GM18526 (cell line): Measurements from ENCODE around the gene UBN1.

Experiments used
- POLR2A ChIP-seq: IDR thresholded peaks from 3 replicates; pipeline ENCODE4 v1.6.1; 2011; ENCODE audit not compliant: insufficient read length; ENCODE audit errors: extremely low read depth

UBN1 gene

GRCh38 chr16:4904942-4905615 is 57.8 kb downstream of the UBN1 start:
- TF ChIP-seq POLR2A: no peak

- TF ChIP-seq POLR2A: no peak
Measured at GRCh38 chr16:4908854-4909401, 61.6 kb downstream of the UBN1 start.

GRCh38 chr16:4909825-4910224 is 62.5 kb downstream of the UBN1 start:
- no peak for TF ChIP-seq POLR2A

- TF ChIP-seq POLR2A: no peak
Measured at GRCh38 chr16:4910828-4911227, 63.5 kb downstream of the UBN1 start.

- TF ChIP-seq POLR2A: no peak
Measured at GRCh38 chr16:4911970-4912386, 64.7 kb downstream of the UBN1 start.

- no peak for TF ChIP-seq POLR2A
Measured at GRCh38 chr16:4913130-4913773, 66.0 kb downstream of the UBN1 start.

GRCh38 chr16:4913774-4914525 is 66.7 kb downstream of the UBN1 start:
- no peak for TF ChIP-seq POLR2A

GRCh38 chr16:4914528-4915225 is 67.4 kb downstream of the UBN1 start:
- no peak for TF ChIP-seq POLR2A

GRCh38 chr16:4915226-4915761 is 68.0 kb downstream of the UBN1 start:
- TF ChIP-seq POLR2A: no peak

- no peak for TF ChIP-seq POLR2A
Measured at GRCh38 chr16:4917117-4917516, 69.8 kb downstream of the UBN1 start.

GRCh38 chr16:4918781-4919251 is 71.5 kb downstream of the UBN1 start:
- TF ChIP-seq POLR2A: no peak

GRCh38 chr16:4920826-4921225 is 73.5 kb downstream of the UBN1 start:
- no peak for TF ChIP-seq POLR2A

GRCh38 chr16:4922721-4923342 is 75.6 kb downstream of the UBN1 start:
- no peak for TF ChIP-seq POLR2A

GRCh38 chr16:4923853-4924252 is 76.6 kb downstream of the UBN1 start:
- TF ChIP-seq POLR2A: no peak
